B cell (primary cell): ENCODE data around the gene HDAC9. TPM values are rescaled to one million over a fixed set of nuclear protein-coding genes. Genes with fewer than 3 reads are reported as not detected.
"Not testable (repeated sequence)": the region's sequence is repeated elsewhere in the genome, so short reads cannot be mapped to it uniquely, and the experiment has no call there.

Source experiments
- ATAC-seq: fragments of 200-7000 bp; cut with Tn5 transposase; one replicate; pipeline ENCODE4 v1.10.0; 2021; ENCODE audit warnings: low read depth, mild to moderate bottlenecking, moderate number of reproducible peaks, moderate library complexity
- CTCF ChIA-PET: fragments of 350-600 bp; sonication (Branson Sonifier 250); formaldehyde crosslinking; loops from one replicate; lab custom pipeline; 2021; ENCODE audit warnings: antibody characterized with exemption, inconsistent platforms; lab: Charles Lee
- POLR2A ChIA-PET: fragments of 350-600 bp; sonication (Branson Sonifier 250); formaldehyde crosslinking; loops from one replicate; lab custom pipeline; 2021; ENCODE audit warnings: antibody characterized with exemption; lab: Charles Lee
- DNase-seq: peaks from one replicate; pipeline ENCODE4 v3.0.0; 2013
- H2AFZ ChIP-seq: 2 replicates; pipeline ENCODE4 v1.6.1; 2012; ENCODE audit warnings: mild to moderate bottlenecking, low read depth, low read length; ENCODE audit not compliant: insufficient read depth, poor library complexity, severe bottlenecking
- H3K27ac ChIP-seq, 2 donors: 1 replicate in 1 of 2; 2 replicates in 1 of 2; pipeline ENCODE4 v1.5.1; 2012 to 2013; ENCODE audit warnings: low read length in 2 of 2, mild to moderate bottlenecking in 2 of 2, moderate library complexity in 1 of 2
- H3K27me3 ChIP-seq, 4 experiments: fragments of 200-600 bp in 1 of 4; sonication (generic) in 1 of 4; replicated peaks in 1 of 4; 1 replicate in 2 of 4; 2 replicates in 2 of 4; pipeline versions ENCODE4 v1.6.1 to v1.7.0; 2013 to 2016; ENCODE audit warnings: low read length in 3 of 4, mild to moderate bottlenecking in 2 of 4, mixed read lengths in 1 of 4, moderate library complexity in 1 of 4; ENCODE audit not compliant: insufficient read depth in 4 of 4, control insufficient read depth in 3 of 4; ENCODE audit errors: control extremely low read depth in 1 of 4
- H3K36me3 ChIP-seq, 2 experiments: replicated peaks in 1 of 2; 1 replicate in 1 of 2; 2 replicates in 1 of 2; pipeline versions ENCODE4 v1.6.1 to v1.7.1; 2013; ENCODE audit warnings: low read length in 1 of 2; ENCODE audit not compliant: insufficient read depth in 2 of 2, control insufficient read depth in 1 of 2; ENCODE audit errors: control extremely low read depth in 1 of 2, extremely low read depth in 1 of 2
- H3K4me1 ChIP-seq, 2 donors: fragments of 200-600 bp in 1 of 2; sonication (generic) in 1 of 2; 1 replicate in 1 of 2; 2 replicates in 1 of 2; pipeline versions ENCODE4 v1.5.1 to v1.6.1; 2013 to 2017; ENCODE audit warnings: low read length in 2 of 2; ENCODE audit not compliant: control insufficient read depth in 2 of 2, insufficient read depth in 2 of 2
- H3K4me2 ChIP-seq: replicated peaks from 2 replicates; pipeline ENCODE3; 2012; ENCODE audit warnings: mild to moderate bottlenecking, low read depth, low read length; ENCODE audit not compliant: poor library complexity, severe bottlenecking
- H3K4me3 ChIP-seq, 5 experiments: fragments of 200-600 bp in 1 of 5; sonication (generic) in 1 of 5; 1 replicate in 3 of 5; 2 replicates in 2 of 5; pipeline versions ENCODE4 v1.5.1 to v1.7.0; 2011 to 2016; ENCODE audit warnings: low read length in 4 of 5, mild to moderate bottlenecking in 4 of 5, low read depth in 2 of 5, control low read depth in 1 of 5, moderate library complexity in 1 of 5; ENCODE audit not compliant: insufficient read depth in 1 of 5; ENCODE audit errors: control extremely low read depth in 1 of 5, extremely low read depth in 1 of 5
- H3K79me2 ChIP-seq: fragments of 200-600 bp; sonication (generic); one replicate; pipeline ENCODE4 v1.6.0; 2016; ENCODE audit warnings: low read length; ENCODE audit not compliant: control insufficient read depth, insufficient read depth
- H3K9ac ChIP-seq: fragments of 200-600 bp; sonication (generic); 2 replicates; pipeline ENCODE4 v1.6.1; 2017; ENCODE audit warnings: mild to moderate bottlenecking, low read length, moderate library complexity
- H3K9me3 ChIP-seq, 3 donors: one replicate each; pipeline versions ENCODE4 v1.6.1 to v1.7.1; 2013; ENCODE audit warnings: low read length in 2 of 3; ENCODE audit not compliant: control insufficient read depth in 2 of 3, insufficient read depth in 1 of 3; ENCODE audit errors: control extremely low read depth in 1 of 3
- H4K20me1 ChIP-seq: 2 replicates; pipeline ENCODE4 v1.6.0; 2012; ENCODE audit warnings: mild to moderate bottlenecking, low read length; ENCODE audit not compliant: insufficient read depth, control insufficient read depth, poor library complexity, severe bottlenecking
- H3K27ac Mint-ChIP-seq: one replicate; pipeline ENCODE4 v1.8.0; 2021; ENCODE audit warnings: mixed read lengths
- H3K27me3 Mint-ChIP-seq: one replicate; pipeline ENCODE4 v1.8.0; 2021; ENCODE audit warnings: mixed read lengths
- H3K4me1 Mint-ChIP-seq: one replicate; pipeline ENCODE4 v1.8.0; 2021; ENCODE audit warnings: mixed read lengths
- H3K4me3 Mint-ChIP-seq: one replicate; pipeline ENCODE4 v1.8.0; 2021; ENCODE audit warnings: mixed read lengths
- H3K9me3 Mint-ChIP-seq: one replicate; pipeline ENCODE4 v1.8.0; 2022; ENCODE audit warnings: mixed read lengths; ENCODE audit not compliant: insufficient read depth
- CTCF ChIP-seq: fragments of 200-600 bp; IDR thresholded peaks from one replicate; pipeline ENCODE4 v1.8.0; 2022; ENCODE audit warnings: antibody characterized with exemption, mild to moderate bottlenecking
- EZH2 ChIP-seq: IDR thresholded peaks from 2 replicates; pipeline ENCODE4 v1.6.1; 2012; ENCODE audit warnings: borderline replicate concordance, low read depth, mild to moderate bottlenecking, moderate library complexity, low read length; ENCODE audit not compliant: insufficient read depth, poor library complexity, severe bottlenecking
- WGBS: methylation state at CpG from one replicate; pipeline ENCODE4 v1.1.5; 2013; ENCODE audit warnings: missing lambda C conversion rate; ENCODE audit not compliant: insufficient coverage; 5-methylcytosine and 5-hydroxymethylcytosine counted together
- intact Hi-C: fragments of 100-400 bp; cut with micrococcal nuclease; formaldehyde crosslinking; loops from one replicate; pipeline ENCODE4 v1.10.0; 2022
- polyA plus RNA-seq: library from polyadenylated mRNA; depleted of rRNA; stranded (reverse); fragments of >200 nt; gene quantifications from 2 replicates; pipeline ENCODE4 v1.2.3, GENCODE V29; 2012
- total RNA-seq, 2 donors: library from RNA; stranded (reverse); fragments of 120-200 nt in 1 of 2; gene quantifications; 1 replicate in 1 of 2; 2 replicates in 1 of 2; pipeline versions ENCODE4 v1.2.3 to v1.2.4, GENCODE V29; 2013 to 2022

Gene HDAC9
- total and polyA plus RNA-seq, 2 donors (not counting 1 experiment from before 2014, with no cell fraction given) = 49.1 to 64.8 TPM

GRCh38 chr7:18965657-18966056, 470.1 kb downstream of the HDAC9 start:
- H2AFZ ChIP-seq = no peak overlapping the region
- WGBS = 100% methylated on average over 2 of the region's 3 CpGs
- no peaks in the 10 kb centered on the region for H3K9me3 ChIP-seq
- H3K27me3 ChIP-seq = no peaks in the 10 kb centered on the region
- H3K79me2 ChIP-seq = no peaks in the 10 kb centered on the region
- no peak overlapping the region for H3K27ac Mint-ChIP-seq
- H3K36me3 ChIP-seq = no peaks in the 10 kb centered on the region
- H3K9me3 Mint-ChIP-seq = no peaks in the 10 kb centered on the region
- no peak overlapping the region for H3K4me3 ChIP-seq
- no peak overlapping the region for H3K27ac ChIP-seq
- H3K4me1 Mint-ChIP-seq = no peaks in the 10 kb centered on the region
- H3K4me2 ChIP-seq = no peak overlapping the region
- no peak for ATAC-seq
- CTCF ChIA-PET = no interaction called here
- H4K20me1 ChIP-seq = no peaks in the 10 kb centered on the region
- DNase-seq = no peak
- no peaks in the 10 kb centered on the region for H3K27me3 Mint-ChIP-seq
- no peak overlapping the region for H3K9ac ChIP-seq
- TF ChIP-seq EZH2 = no peak
- no peak for TF ChIP-seq CTCF
- POLR2A ChIA-PET = no interaction called here
- no peak overlapping the region for H3K4me3 Mint-ChIP-seq
- intact Hi-C loops = no loop called here
- no peaks in the 10 kb centered on the region for H3K4me1 ChIP-seq

- ATAC-seq, H3K4me1 ChIP-seq, H3K9me3 Mint-ChIP-seq, H3K27ac Mint-ChIP-seq, H3K27ac ChIP-seq, H3K9ac ChIP-seq, H3K27me3 Mint-ChIP-seq, H2AFZ ChIP-seq, H3K4me3 ChIP-seq, H3K79me2 ChIP-seq, H3K9me3 ChIP-seq, H3K4me2 ChIP-seq, H3K27me3 ChIP-seq, CTCF ChIA-PET, POLR2A ChIA-PET, H3K36me3 ChIP-seq, DNase-seq, H3K4me1 Mint-ChIP-seq, H3K4me3 Mint-ChIP-seq, H4K20me1 ChIP-seq, intact Hi-C loops: not testable (repeated sequence)
- over 99% methylated on average over 16 of the region's 16 CpGs for WGBS
These were observed 472.2 kb downstream of the HDAC9 start for GRCh38 chr7:18967755-18968154.
